Naive thymus-derived CD8-positive, alpha-beta T cell (primary cell): ENCODE data around the gene EYS. TPM values are rescaled to one million over a fixed set of nuclear protein-coding genes. Genes with fewer than 3 reads are reported as not detected.

Experiments used
- ATAC-seq, 2 donors: fragments of 150-1000 bp; cut with Tn5 transposase in 1 of 2; sonication (Bioruptor Pico), chemical (Tn5 transposase) in 1 of 2; 1 replicate in 1 of 2; 2 replicates in 1 of 2; pipeline ENCODE4 v1.10.0; 2021; ENCODE audit warnings: mild to moderate bottlenecking in 2 of 2, moderate library complexity in 2 of 2
- POLR2A ChIA-PET: fragments of 350-600 bp; sonication (Branson Sonifier 250); formaldehyde crosslinking; loops from one replicate; lab custom pipeline; 2021; ENCODE audit warnings: antibody characterized with exemption; lab: Charles Lee
- DNase-seq, 10 donors: peaks; one replicate each; pipeline versions ENCODE4 v3.0.0 to v3.0.0-alpha.2; 2020 to 2022
- H3K27ac Mint-ChIP-seq, 10 donors: one replicate each; pipeline ENCODE4 v1.8.0; 2020 to 2022; ENCODE audit warnings: mild to moderate bottlenecking in 10 of 10, mixed read lengths in 10 of 10, moderate library complexity in 4 of 10, inconsistent platforms in 1 of 10
- H3K27me3 Mint-ChIP-seq, 5 donors: one replicate each; pipeline ENCODE4 v1.8.0; 2021 to 2022; ENCODE audit warnings: mixed read lengths in 5 of 5
- H3K36me3 Mint-ChIP-seq, 3 donors: one replicate each; pipeline ENCODE4 v1.8.0; 2020 to 2022; ENCODE audit warnings: mixed read lengths in 3 of 3, mild to moderate bottlenecking in 2 of 3, inconsistent platforms in 1 of 3
- H3K4me1 Mint-ChIP-seq, 4 donors: one replicate each; pipeline ENCODE4 v1.8.0; 2021 to 2022; ENCODE audit warnings: mixed read lengths in 4 of 4
- H3K4me3 Mint-ChIP-seq, 10 donors: one replicate each; pipeline ENCODE4 v1.8.0; 2020 to 2022; ENCODE audit warnings: mild to moderate bottlenecking in 10 of 10, mixed read lengths in 10 of 10, moderate library complexity in 6 of 10, inconsistent platforms in 1 of 10
- H3K9me3 Mint-ChIP-seq, 9 donors: one replicate each; pipeline ENCODE4 v1.8.0; 2020 to 2022; ENCODE audit warnings: mixed read lengths in 9 of 9, mild to moderate bottlenecking in 3 of 9, inconsistent platforms in 1 of 9, moderate library complexity in 1 of 9
- polyA plus RNA-seq, 3 donors: library from polyadenylated mRNA; unstranded; fragments of 300-500 nt; fragmentation: Illumina TruSeq; gene quantifications; one replicate each; pipeline ENCODE4 v1.2.3, GENCODE V29; 2021
- total RNA-seq, 8 experiments: library from RNA in 2 of 8; stranded (reverse) in 2 of 8; gene quantifications; one replicate each; pipeline ENCODE4 v1.2.3 and lab custom pipeline; 2021 to 2026

Gene EYS
- total and polyA plus RNA-seq, 5 experiments from 2014 or later = 0.07 to 0.09 TPM; not detected in 3

- Mint-ChIP-seq H3K36me3 (no peaks in the 10 kb centered on the region), H3K4me3 (no peak overlapping the region), H3K4me1 (no peaks in the 10 kb centered on the region), H3K27ac (no peak overlapping the region), H3K27me3 (no peaks in the 10 kb centered on the region), H3K9me3 (peaks cover 0 to 21% (median 5%) of the 10 kb centered on the region in 9 donors)
- ATAC-seq = no peak
- no peak for DNase-seq
- POLR2A ChIA-PET = no interaction called here
Observed at GRCh38 chr6:64281167-64281566, 1425.9 kb downstream of the EYS start.

DNA sequence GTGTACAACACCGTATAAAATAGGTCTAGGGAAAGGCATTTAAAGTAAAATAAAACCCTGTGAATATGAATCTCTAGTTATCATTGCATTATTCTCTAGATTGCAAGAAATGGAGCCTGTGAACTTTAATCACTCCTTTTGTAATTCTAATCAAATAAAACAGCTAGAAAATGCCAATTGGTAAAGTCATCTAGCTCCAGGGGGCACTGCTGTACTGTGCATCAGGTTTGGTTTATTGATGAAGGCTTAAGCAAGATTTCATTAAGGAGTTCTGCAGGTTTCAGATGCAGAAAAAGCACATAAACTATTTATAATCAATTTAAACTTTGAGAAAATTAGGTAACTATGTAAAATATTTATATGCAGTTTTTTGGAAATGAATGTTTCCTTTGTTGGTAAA, 1426.5 kb downstream of the EYS start:
- no peak for DNase-seq
- no peak overlapping the region for H3K4me3 Mint-ChIP-seq
- H3K4me1 Mint-ChIP-seq = no peaks in the 10 kb centered on the region
- no peaks in the 10 kb centered on the region for H3K27me3 Mint-ChIP-seq
- H3K27ac Mint-ChIP-seq = no peak overlapping the region
- POLR2A ChIA-PET = no interaction called here
- peaks cover 0 to 20% (median 6%) of the 10 kb centered on the region in 9 donors for H3K9me3 Mint-ChIP-seq
- no peak for ATAC-seq
- no peaks in the 10 kb centered on the region for H3K36me3 Mint-ChIP-seq

DNA sequence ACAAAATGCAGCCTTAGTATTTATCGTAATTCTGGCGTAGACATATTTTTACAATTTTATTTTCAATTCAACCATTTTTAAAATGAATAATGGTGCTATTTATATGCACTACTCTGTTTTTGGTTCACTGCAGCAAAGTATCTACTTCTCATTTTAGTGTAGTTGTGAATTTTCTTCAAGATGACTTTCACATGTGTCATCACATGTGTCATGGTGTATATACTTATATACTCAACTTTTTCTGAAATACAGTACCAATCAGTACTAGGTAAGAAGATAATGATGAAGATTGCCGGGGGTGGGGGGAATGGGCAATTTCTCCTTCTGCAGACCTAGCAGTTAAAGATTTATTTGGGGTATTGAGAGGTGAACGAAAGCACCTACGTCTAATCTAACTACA, 1436.9 kb downstream of the EYS start:
- Mint-ChIP-seq H3K4me3 (no peak overlapping the region), H3K36me3 (no peaks in the 10 kb centered on the region), H3K4me1 (no peaks in the 10 kb centered on the region), H3K27me3 (no peaks in the 10 kb centered on the region), H3K9me3 (peaks cover 0 to 11% (median 4%) of the 10 kb centered on the region in 9 donors), H3K27ac (no peak overlapping the region)
- POLR2A ChIA-PET = no interaction called here
- no peak for ATAC-seq
- DNase-seq = no peak

GRCh38 chr6:64266351-64266821, 1440.6 kb downstream of the EYS start:
- Mint-ChIP-seq H3K9me3 (peaks cover 0 to 11% (median 1%) of the 10 kb centered on the region in 9 donors), H3K27me3 (no peaks in the 10 kb centered on the region), H3K36me3 (no peaks in the 10 kb centered on the region), H3K4me3 (no peak overlapping the region), H3K4me1 (no peaks in the 10 kb centered on the region), H3K27ac (no peak overlapping the region)
- no peak for DNase-seq
- POLR2A ChIA-PET = no interaction called here
- ATAC-seq = no peak

DNA sequence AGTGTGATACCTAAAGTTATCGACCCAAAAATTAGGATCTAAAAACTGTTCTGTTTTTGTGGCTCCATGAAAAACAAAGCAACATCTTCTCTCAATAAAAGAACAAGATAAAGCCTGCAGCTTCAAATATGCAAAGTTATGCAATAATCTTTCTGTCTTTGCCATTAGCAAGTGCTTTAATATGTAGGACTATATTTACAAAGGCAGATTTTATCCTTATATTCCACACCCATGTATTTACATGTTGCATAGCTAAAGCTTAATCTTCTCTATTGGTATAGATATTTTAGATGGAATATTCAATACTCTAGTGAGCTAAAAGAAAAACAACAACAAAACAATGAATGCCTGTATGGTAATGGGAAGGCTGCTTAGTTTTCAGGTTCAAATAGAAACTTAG, 1443.2 kb downstream of the EYS start:
- no peak for ATAC-seq
- POLR2A ChIA-PET = no interaction called here
- Mint-ChIP-seq H3K27me3 (no peaks in the 10 kb centered on the region), H3K36me3 (no peaks in the 10 kb centered on the region), H3K9me3 (peaks cover 0 to 9% (median 0%) of the 10 kb centered on the region in 9 donors), H3K4me3 (no peak overlapping the region), H3K27ac (no peak overlapping the region), H3K4me1 (no peaks in the 10 kb centered on the region)
- no peak for DNase-seq

GRCh38 chr6:64259372-64259771, 1447.7 kb downstream of the EYS start:
- DNase-seq = no peak
- POLR2A ChIA-PET = no interaction called here
- no peak overlapping the region for H3K27ac Mint-ChIP-seq
- ATAC-seq = no peak
- no peaks in the 10 kb centered on the region for H3K36me3 Mint-ChIP-seq
- no peaks in the 10 kb centered on the region for H3K4me1 Mint-ChIP-seq
- H3K4me3 Mint-ChIP-seq = no peak overlapping the region
- no peaks in the 10 kb centered on the region for H3K27me3 Mint-ChIP-seq
- peaks cover 0 to 1% (median 0%) of the 10 kb centered on the region in 9 donors for H3K9me3 Mint-ChIP-seq

DNA sequence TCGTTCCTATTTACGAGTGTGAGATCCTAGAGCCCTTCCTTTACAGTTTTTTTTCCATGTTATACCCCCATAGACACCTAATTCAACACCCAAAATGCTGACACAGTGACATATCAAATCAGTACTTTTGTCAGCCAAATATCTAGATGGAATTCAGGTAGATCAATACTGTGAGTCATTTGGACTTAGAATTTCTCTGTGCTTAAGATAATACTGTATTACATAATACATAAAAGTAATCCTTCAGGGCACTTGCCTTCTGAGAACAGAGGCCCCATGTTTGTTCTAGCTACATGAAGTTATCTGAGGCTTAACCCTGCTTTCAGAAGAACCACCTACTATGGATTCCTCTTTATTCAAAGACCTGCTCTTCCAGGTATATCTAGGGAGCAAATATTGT, 1448.3 kb downstream of the EYS start:
- ATAC-seq (no peak), DNase-seq (no peak)
- Mint-ChIP-seq H3K4me1 (no peaks in the 10 kb centered on the region), H3K4me3 (no peak overlapping the region), H3K36me3 (no peaks in the 10 kb centered on the region), H3K27ac (no peak overlapping the region), H3K9me3 (peaks cover 0 to 1% (median 0%) of the 10 kb centered on the region in 9 donors), H3K27me3 (no peaks in the 10 kb centered on the region)
- POLR2A ChIA-PET = no interaction called here

DNA sequence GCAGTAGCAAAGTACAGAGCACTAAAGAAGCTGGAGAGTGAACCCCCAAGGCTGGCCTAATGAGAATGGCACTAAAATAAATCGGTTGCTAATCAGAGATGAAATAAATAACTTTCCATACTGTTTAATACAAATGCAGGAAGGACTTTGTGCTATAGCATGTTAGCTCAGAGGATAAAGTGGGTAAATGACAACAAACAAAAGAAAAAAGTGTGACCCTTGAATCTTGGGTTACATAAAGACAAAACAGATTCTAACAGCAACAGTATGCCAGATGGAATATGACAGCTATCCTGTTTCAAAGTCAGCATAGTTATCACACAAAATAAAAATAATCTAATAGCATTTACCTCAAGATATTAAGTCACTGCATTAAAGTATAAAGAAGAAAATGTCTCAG, 1448.7 kb downstream of the EYS start:
- Mint-ChIP-seq H3K9me3 (peaks cover 0 to 1% (median 0%) of the 10 kb centered on the region in 9 donors), H3K4me3 (no peak overlapping the region), H3K27me3 (no peaks in the 10 kb centered on the region), H3K27ac (no peak overlapping the region), H3K36me3 (no peaks in the 10 kb centered on the region), H3K4me1 (no peaks in the 10 kb centered on the region)
- ATAC-seq = no peak
- POLR2A ChIA-PET = no interaction called here
- DNase-seq = no peak

DNA sequence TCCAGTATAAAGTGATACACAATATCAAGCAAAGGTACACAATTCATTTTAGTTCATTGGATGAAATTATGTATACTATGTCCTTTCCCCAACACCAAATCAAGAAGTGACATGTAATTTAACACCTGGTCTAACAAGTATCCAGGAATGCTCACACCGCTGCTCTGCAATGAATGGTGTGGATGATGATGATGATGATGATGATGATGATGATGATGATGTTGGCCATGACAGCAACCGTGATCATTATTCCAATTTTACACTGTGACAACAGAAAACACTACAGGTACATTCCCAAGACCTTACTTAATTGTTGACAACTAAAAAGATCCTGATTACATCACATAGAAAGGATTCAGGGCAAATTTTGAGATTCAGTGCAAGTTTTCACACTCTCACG, 1449.4 kb downstream of the EYS start:
- DNase-seq (no peak), ATAC-seq (no peak)
- Mint-ChIP-seq H3K27ac (no peak overlapping the region), H3K27me3 (no peaks in the 10 kb centered on the region), H3K9me3 (peaks cover 0 to 1% (median 0%) of the 10 kb centered on the region in 9 donors), H3K4me3 (no peak overlapping the region), H3K36me3 (no peaks in the 10 kb centered on the region), H3K4me1 (no peaks in the 10 kb centered on the region)
- POLR2A ChIA-PET = no interaction called here

- Mint-ChIP-seq H3K27me3 (no peaks in the 10 kb centered on the region), H3K36me3 (no peaks in the 10 kb centered on the region), H3K4me3 (no peak overlapping the region), H3K4me1 (no peaks in the 10 kb centered on the region), H3K27ac (no peak overlapping the region), H3K9me3 (peaks cover 0 to 2% (median 0%) of the 10 kb centered on the region in 9 donors)
- POLR2A ChIA-PET = no interaction called here
- no peak for DNase-seq
- ATAC-seq = no peak
Observed at GRCh38 chr6:64256483-64256882, 1450.5 kb downstream of the EYS start.

GRCh38 chr6:64255000-64255399, 1452.0 kb downstream of the EYS start:
- ATAC-seq = no peak
- peaks cover 0 to 2% (median 0%) of the 10 kb centered on the region in 9 donors for H3K9me3 Mint-ChIP-seq
- H3K27ac Mint-ChIP-seq = no peak overlapping the region
- H3K27me3 Mint-ChIP-seq = no peaks in the 10 kb centered on the region
- POLR2A ChIA-PET = no interaction called here
- no peaks in the 10 kb centered on the region for H3K36me3 Mint-ChIP-seq
- no peak for DNase-seq
- H3K4me1 Mint-ChIP-seq = no peaks in the 10 kb centered on the region
- no peak overlapping the region for H3K4me3 Mint-ChIP-seq

DNA sequence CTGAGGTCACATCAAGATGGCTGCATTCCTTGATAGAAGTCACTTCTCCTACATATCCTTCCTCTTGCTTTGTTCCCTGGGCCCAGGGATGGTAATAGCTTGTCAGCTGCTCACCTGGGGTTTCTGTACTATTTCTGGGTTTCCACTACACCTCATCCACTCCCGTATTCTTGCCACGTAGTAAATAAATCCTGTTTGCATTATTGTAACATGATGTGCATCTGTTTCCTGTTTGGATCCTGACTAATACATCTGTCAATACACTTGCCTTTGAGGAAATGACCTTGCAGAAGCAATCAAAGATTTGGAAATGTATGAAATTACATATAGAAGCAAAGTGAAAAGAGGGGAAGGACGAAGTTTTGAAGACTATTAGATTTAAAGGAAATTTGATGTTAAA, 1452.5 kb downstream of the EYS start:
- no peak overlapping the region for H3K27ac Mint-ChIP-seq
- no peaks in the 10 kb centered on the region for H3K27me3 Mint-ChIP-seq
- peaks cover 0 to 2% (median 0%) of the 10 kb centered on the region in 9 donors for H3K9me3 Mint-ChIP-seq
- no peaks in the 10 kb centered on the region for H3K4me1 Mint-ChIP-seq
- no peaks in the 10 kb centered on the region for H3K36me3 Mint-ChIP-seq
- POLR2A ChIA-PET = no interaction called here
- ATAC-seq = no peak
- DNase-seq = no peak
- no peak overlapping the region for H3K4me3 Mint-ChIP-seq

GRCh38 chr6:64252256-64252655, 1454.8 kb downstream of the EYS start:
- no peak overlapping the region for H3K4me3 Mint-ChIP-seq
- DNase-seq (no peak), ATAC-seq (no peak)
- H3K9me3 Mint-ChIP-seq = peaks cover 0 to 12% (median 0%) of the 10 kb centered on the region in 9 donors
- no peaks in the 10 kb centered on the region for H3K27me3 Mint-ChIP-seq
- no peaks in the 10 kb centered on the region for H3K4me1 Mint-ChIP-seq
- H3K36me3 Mint-ChIP-seq = no peaks in the 10 kb centered on the region
- POLR2A ChIA-PET = no interaction called here
- H3K27ac Mint-ChIP-seq = no peak overlapping the region

DNA sequence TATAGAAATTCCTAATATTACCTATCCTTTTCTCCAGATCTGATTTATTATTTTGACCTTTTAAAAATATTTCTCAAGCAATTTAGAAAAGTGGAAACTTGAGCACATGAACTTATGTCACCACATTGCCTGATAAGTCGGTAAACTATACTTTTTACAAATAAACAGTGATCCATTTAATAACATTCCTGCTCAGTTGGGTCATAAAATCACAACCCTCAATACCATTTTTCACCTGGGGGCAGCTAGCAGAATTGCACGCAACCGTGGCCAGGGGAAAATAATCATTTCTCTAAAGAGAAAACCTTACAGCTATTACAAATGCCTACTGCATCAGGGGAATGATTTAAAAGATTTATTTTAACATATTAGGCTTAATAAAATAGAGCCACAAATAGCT, 1456.9 kb downstream of the EYS start:
- no peak overlapping the region for H3K27ac Mint-ChIP-seq
- peaks cover 0 to 14% (median 4%) of the 10 kb centered on the region in 9 donors for H3K9me3 Mint-ChIP-seq
- H3K27me3 Mint-ChIP-seq = no peaks in the 10 kb centered on the region
- no peak overlapping the region for H3K4me3 Mint-ChIP-seq
- no peak for ATAC-seq
- no peaks in the 10 kb centered on the region for H3K4me1 Mint-ChIP-seq
- POLR2A ChIA-PET = no interaction called here
- peaks cover 0 to 4% (median 0%) of the 10 kb centered on the region in 3 donors for H3K36me3 Mint-ChIP-seq
- DNase-seq = no peak
